ENCODE data around the gene VPS13D. TPM values are rescaled to one million over a fixed set of nuclear protein-coding genes. Genes with fewer than 3 reads are reported as not detected.
A peak's percentile ranks its signal among the peaks of the same experiment; 100 is the strongest.

Gene VPS13D
- total and polyA plus RNA-seq, 2 donors from 2014 or later = 19.4 to 75.8 TPM

DNA sequence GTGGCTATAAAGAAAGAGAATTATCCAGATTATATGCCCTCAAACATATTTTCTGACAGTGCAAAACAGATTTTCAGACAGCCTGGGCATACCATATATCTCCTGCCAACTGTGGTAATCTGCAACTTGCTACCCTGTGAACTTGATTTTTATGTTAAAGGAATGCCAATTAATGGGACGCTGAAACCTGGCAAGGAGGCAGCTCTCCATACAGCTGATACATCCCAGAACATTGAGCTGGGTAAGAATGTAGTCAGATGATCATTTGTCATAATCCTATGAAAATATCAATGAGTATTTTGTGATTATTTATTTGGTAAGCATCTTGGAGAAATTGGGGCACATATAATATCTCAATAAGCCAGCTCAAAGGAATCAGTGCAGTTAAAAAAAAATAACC lies 124.2 kb downstream of the VPS13D start:
- no peak overlapping the region for H3K4me3 ChIP-seq (ENCODE audit: low read length in 3 of 3)
- DNase-seq = no peak
- intact Hi-C loops (cut with DNase I) = no loop called here
- H3K27me3 ChIP-seq (ENCODE audit: control insufficient read depth, insufficient read depth, low read length) = no peaks in the 10 kb centered on the region
- peaks cover 0 to 4% (median 0%) of the 10 kb centered on the region in 3 donors for H3K4me1 ChIP-seq (ENCODE audit: control insufficient read depth in 2 of 3, insufficient read depth in 2 of 3, low read depth in 1 of 3, low read length in 3 of 3)
- FAIRE-seq = no peak
- TF ChIP-seq, protein P1, sequence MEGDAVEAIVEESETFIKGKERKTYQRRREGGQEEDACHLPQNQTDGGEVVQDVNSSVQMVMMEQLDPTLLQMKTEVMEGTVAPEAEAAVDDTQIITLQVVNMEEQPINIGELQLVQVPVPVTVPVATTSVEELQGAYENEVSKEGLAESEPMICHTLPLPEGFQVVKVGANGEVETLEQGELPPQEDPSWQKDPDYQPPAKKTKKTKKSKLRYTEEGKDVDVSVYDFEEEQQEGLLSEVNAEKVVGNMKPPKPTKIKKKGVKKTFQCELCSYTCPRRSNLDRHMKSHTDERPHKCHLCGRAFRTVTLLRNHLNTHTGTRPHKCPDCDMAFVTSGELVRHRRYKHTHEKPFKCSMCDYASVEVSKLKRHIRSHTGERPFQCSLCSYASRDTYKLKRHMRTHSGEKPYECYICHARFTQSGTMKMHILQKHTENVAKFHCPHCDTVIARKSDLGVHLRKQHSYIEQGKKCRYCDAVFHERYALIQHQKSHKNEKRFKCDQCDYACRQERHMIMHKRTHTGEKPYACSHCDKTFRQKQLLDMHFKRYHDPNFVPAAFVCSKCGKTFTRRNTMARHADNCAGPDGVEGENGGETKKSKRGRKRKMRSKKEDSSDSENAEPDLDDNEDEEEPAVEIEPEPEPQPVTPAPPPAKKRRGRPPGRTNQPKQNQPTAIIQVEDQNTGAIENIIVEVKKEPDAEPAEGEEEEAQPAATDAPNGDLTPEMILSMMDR (IDR thresholded peaks at IDR 0.05; ENCODE audit: borderline replicate concordance, extremely low read depth, insufficient read depth) = no peak
- no peak overlapping the region for H3K9ac ChIP-seq (ENCODE audit: low read length in 3 of 3)
- H3K36me3 ChIP-seq (ENCODE audit: control insufficient read depth in 2 of 3, insufficient read depth in 3 of 3, low read length in 3 of 3) = peaks cover 14 to 47% (median 38%) of the 10 kb centered on the region in 3 donors
- no peaks in the 10 kb centered on the region for H3K9me3 ChIP-seq (ENCODE audit: control insufficient read depth in 2 of 3, insufficient read depth in 1 of 3, low read length in 3 of 3)
- H3K27ac ChIP-seq (ENCODE audit: low read depth in 2 of 2, low read length in 2 of 2) = no peak overlapping the region

DNA sequence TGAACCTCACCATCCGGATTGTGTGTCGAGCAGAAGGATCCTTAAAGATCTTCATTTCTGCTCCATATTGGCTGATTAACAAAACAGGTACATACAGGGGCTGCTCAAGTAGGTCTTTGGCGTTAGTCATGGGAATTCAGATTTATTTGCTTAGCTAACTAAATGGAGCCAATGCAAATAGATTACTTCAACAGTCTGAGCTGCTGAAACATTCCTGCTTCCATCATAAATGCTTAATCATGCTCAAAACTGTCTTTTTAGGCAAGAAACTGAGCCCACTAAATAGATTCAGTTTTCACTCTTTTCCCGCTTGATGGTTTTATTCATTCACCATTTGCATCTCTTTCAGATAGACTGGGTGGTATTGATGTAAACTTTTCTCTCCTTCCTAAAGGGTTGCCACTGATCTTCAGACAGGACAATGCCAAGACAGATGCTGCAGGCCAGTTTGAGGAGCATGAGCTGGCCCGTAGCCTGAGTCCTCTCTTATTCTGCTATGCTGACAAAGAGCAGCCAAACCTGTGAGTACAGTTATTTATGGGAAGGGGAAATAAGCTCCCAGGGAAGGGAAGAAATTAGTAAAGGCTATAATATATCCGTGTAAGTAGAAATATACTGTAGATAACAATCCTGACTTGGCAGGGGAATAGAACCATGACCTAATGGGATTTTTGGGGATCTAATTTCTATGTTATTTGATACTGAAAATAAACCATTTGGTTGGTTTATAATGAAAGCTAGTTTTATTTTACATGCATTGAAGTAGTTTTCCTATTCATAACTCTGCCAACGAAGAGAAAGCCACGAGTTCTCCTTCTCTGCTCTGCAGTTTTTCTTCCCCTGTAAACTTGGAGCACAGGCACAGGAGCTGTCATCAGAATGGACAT lies 126.4 kb downstream of the VPS13D start:
- H3K27me3 ChIP-seq (ENCODE audit: control insufficient read depth, insufficient read depth, low read length) = no peaks in the 10 kb centered on the region
- peak in 1 of 5 donors; percentile 54 for DNase-seq
- H3K36me3 ChIP-seq (ENCODE audit: control insufficient read depth in 2 of 3, insufficient read depth in 3 of 3, low read length in 3 of 3) = peaks cover 9 to 33% (median 31%) of the 10 kb centered on the region in 3 donors
- no peak overlapping the region for H3K9ac ChIP-seq (ENCODE audit: low read length in 3 of 3)
- peaks cover 0 to 4% (median 0%) of the 10 kb centered on the region in 3 donors for H3K4me1 ChIP-seq (ENCODE audit: control insufficient read depth in 2 of 3, insufficient read depth in 2 of 3, low read depth in 1 of 3, low read length in 3 of 3)
- H3K9me3 ChIP-seq (ENCODE audit: control insufficient read depth in 2 of 3, insufficient read depth in 1 of 3, low read length in 3 of 3) = no peaks in the 10 kb centered on the region
- no peak overlapping the region for H3K4me3 ChIP-seq (ENCODE audit: low read length in 3 of 3)
- TF ChIP-seq, protein P1 (IDR thresholded peaks at IDR 0.05; ENCODE audit: borderline replicate concordance, extremely low read depth, insufficient read depth) = no peak
- no peak for FAIRE-seq
- no peak overlapping the region for H3K27ac ChIP-seq (ENCODE audit: low read depth in 2 of 2, low read length in 2 of 2)
- intact Hi-C loops (cut with DNase I) = no loop called here

DNA sequence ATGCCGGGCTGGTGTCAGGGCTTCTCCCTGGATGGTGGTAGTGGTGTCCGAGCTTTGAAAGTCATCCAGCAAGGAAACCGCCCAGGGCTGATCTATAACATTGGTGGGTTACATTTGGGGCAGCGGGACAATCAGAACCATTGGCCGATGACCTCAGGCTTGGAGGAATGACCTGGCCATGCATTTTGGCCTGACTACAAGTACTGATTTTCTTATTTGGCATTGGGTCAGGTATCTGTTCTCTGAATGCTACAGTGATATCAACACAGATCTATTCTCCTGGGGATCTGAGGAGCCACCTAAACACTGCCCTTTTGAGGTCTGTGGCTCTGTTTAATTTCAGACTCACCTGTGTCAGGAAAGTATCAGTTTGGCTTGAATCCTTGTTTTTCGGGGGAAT lies 128.7 kb downstream of the VPS13D start:
- Histone ChIP-seq H3K27me3 (ENCODE audit: control insufficient read depth, insufficient read depth, low read length) (no peaks in the 10 kb centered on the region), H3K36me3 (ENCODE audit: control insufficient read depth in 2 of 3, insufficient read depth in 3 of 3, low read length in 3 of 3) (peaks cover 11 to 44% (median 42%) of the 10 kb centered on the region in 3 donors), H3K27ac (ENCODE audit: low read depth in 2 of 2, low read length in 2 of 2) (no peak overlapping the region), H3K4me3 (ENCODE audit: low read length in 3 of 3) (no peak overlapping the region), H3K9ac (ENCODE audit: low read length in 3 of 3) (no peak overlapping the region), H3K9me3 (ENCODE audit: control insufficient read depth in 2 of 3, insufficient read depth in 1 of 3, low read length in 3 of 3) (no peaks in the 10 kb centered on the region), H3K4me1 (ENCODE audit: control insufficient read depth in 2 of 3, insufficient read depth in 2 of 3, low read depth in 1 of 3, low read length in 3 of 3) (peaks cover 0 to 4% (median 0%) of the 10 kb centered on the region in 3 donors)
- TF ChIP-seq, protein P1 (IDR thresholded peaks at IDR 0.05; ENCODE audit: borderline replicate concordance, extremely low read depth, insufficient read depth) = no peak
- DNase-seq (no peak), FAIRE-seq (no peak)
- intact Hi-C loops (cut with DNase I) = no loop called here

All from kidney (tissue), 14 donors.